A549 (cell line): Measurements from ENCODE around the gene DEFB131B.

ENCODE experiments used
- ELK1 ChIP-seq: fragments of 150-350 bp; IDR thresholded peaks from 2 replicates; pipeline ENCODE4 v1.6.1; 2014; ENCODE audit warnings: low read depth, mild to moderate bottlenecking, low read length
- KDM1A ChIP-seq: fragments of 200-600 bp; sonication (generic); IDR thresholded peaks from 2 replicates; pipeline ENCODE4 v1.6.1; 2016; ENCODE audit warnings: low read depth, mild to moderate bottlenecking
- ZFP36 ChIP-seq: fragments of 450-650 bp; IDR thresholded peaks from 2 replicates; pipeline ENCODE4 v1.6.1; 2014; ENCODE audit warnings: borderline replicate concordance; ENCODE audit not compliant: partially characterized antibody

GRCh38 chr11:71895961-71896360 lies 17.7 kb downstream of the DEFB131B start:
- no peak for TF ChIP-seq ZFP36
- TF ChIP-seq KDM1A, result no peak
- no peak for TF ChIP-seq ELK1
